Adipose tissue (tissue), 3 donors: Measurements from ENCODE around the gene TTC21A. TPM values are rescaled to one million over a fixed set of nuclear protein-coding genes. Genes with fewer than 3 reads are reported as not detected.
"Not testable (repeated sequence)": the region's sequence is repeated elsewhere in the genome, so short reads cannot be mapped to it uniquely, and the experiment has no call there.

Source experiments
- H3K27ac ChIP-seq: one replicate; pipeline ENCODE4 v1.5.1; 2013; ENCODE audit warnings: low read depth, low read length
- WGBS, 3 donors: extraction: QIAGEN DNeasy Blood & Tissue Kit; methylation state at CpG; one replicate each; pipeline ENCODE4 v1.1.7; 2013; 5-methylcytosine and 5-hydroxymethylcytosine counted together
- polyA plus RNA-seq, 3 donors: library from polyadenylated mRNA; stranded (reverse); fragments of 200-250 nt; gene quantifications; one replicate each; pipeline ENCODE4 v1.2.3, GENCODE V29; 2013
- donor health status: healthy with polysubstance abuse.
- donor health status: Bipolar disorder and iron deficiency.
- donor health status: healthy.

TTC21A gene
- polyA plus RNA-seq: 1 to 10 TPM; 2.1 to 5.4 (median 2.7) TPM

GRCh38 chr3:39107388-39108199 is at the start of gene TTC21A, which contains the start of gene GORASP1:
TSS of gene TTC21A (plus strand) at chr3:39107680. CDS start at chr3:39107838, 158 bp downstream.
TSS of gene GORASP1 (minus strand) at chr3:39107627. CDS start at chr3:39107541, 86 bp downstream.
- peak within 1 kb of the TSS; percentile 44 for H3K27ac ChIP-seq
- 0 to 1% (median 1%) methylated on average over 72 to 74 of the region's 74 CpGs for WGBS, 3 donors

- H3K27ac ChIP-seq: not testable (repeated sequence)
- WGBS, 3 donors: 89 to 93% (median 92%) methylated on average over 2 of the region's 2 CpGs
Observed at GRCh38 chr3:39061228-39061627, 46.3 kb upstream of the TTC21A start.

GRCh38 chr3:39062180-39062579 is 45.3 kb upstream of the TTC21A start:
- H3K27ac ChIP-seq: no peak overlapping the region
- 70 to 88% (median 86%) methylated on average over 1 of the region's 1 CpG for WGBS, 3 donors

- 92 to 96% (median 95%) methylated on average over 3 of the region's 3 CpGs for WGBS, 3 donors
- H3K27ac ChIP-seq: no peak overlapping the region
Observed at GRCh38 chr3:39063143-39063542, 44.3 kb upstream of the TTC21A start.

- H3K27ac ChIP-seq: no peak overlapping the region
- 91 to 97% (median 94%) methylated on average over 1 of the region's 1 CpG for WGBS, 3 donors
Observed at GRCh38 chr3:39064646-39065045, 42.8 kb upstream of the TTC21A start.

- 23 to 32% (median 27%) methylated on average over 1 of the region's 1 CpG for whole genome bisulfite sequencing, 3 donors
- no peak overlapping the region for H3K27ac ChIP-seq
Observed at GRCh38 chr3:39065197-39065596, 42.3 kb upstream of the TTC21A start.

- WGBS, 3 donors: 61 to 64% (median 62%) methylated on average over 1 of the region's 1 CpG
Observed at GRCh38 chr3:39067286-39067685, 40.2 kb upstream of the TTC21A start.

GRCh38 chr3:39068556-39068955 is 38.9 kb upstream of the TTC21A start:
- WGBS, 3 donors: 92 to 93% (median 93%) methylated on average over 3 of the region's 3 CpGs
- H3K27ac ChIP-seq: no peak overlapping the region

More at GRCh38 chr3:39067286-39067685, 40.2 kb upstream of the TTC21A start:
- no peak overlapping the region for H3K27ac ChIP-seq

- WGBS, 3 donors: 94 to 99% (median 98%) methylated on average over 10 of the region's 10 CpGs
- H3K27ac ChIP-seq: no peak overlapping the region
Observed at GRCh38 chr3:39075910-39076309, 31.6 kb upstream of the TTC21A start.

GRCh38 chr3:39079530-39079929 is 27.9 kb upstream of the TTC21A start:
- H3K27ac ChIP-seq: no peak overlapping the region

GRCh38 chr3:39080026-39080425 is 27.5 kb upstream of the TTC21A start:
- H3K27ac ChIP-seq: no peak overlapping the region

- 95 to 97% (median 96%) methylated on average over 4 of the region's 4 CpGs for WGBS, 3 donors
- peak overlapping the region; percentile 33 for H3K27ac ChIP-seq
Observed at GRCh38 chr3:39082666-39083313, 24.7 kb upstream of the TTC21A start.

GRCh38 chr3:39086144-39086543 is 21.3 kb upstream of the TTC21A start:
- no peak overlapping the region for H3K27ac ChIP-seq
- 86 to 91% (median 90%) methylated on average over 4 of the region's 4 CpGs for WGBS, 3 donors

GRCh38 chr3:39088456-39088855 is 19.0 kb upstream of the TTC21A start:
- WGBS, 3 donors: 87 to 94% (median 91%) methylated on average over 3 of the region's 3 CpGs
- no peak overlapping the region for H3K27ac ChIP-seq

GRCh38 chr3:39088889-39089288 is 18.6 kb upstream of the TTC21A start:
- WGBS, 3 donors: 82 to 93% (median 87%) methylated on average over 3 of the region's 3 CpGs
- H3K27ac ChIP-seq: no peak overlapping the region

- H3K27ac ChIP-seq: no peak overlapping the region
- WGBS, 3 donors: 93 to 96% (median 94%) methylated on average over 2 of the region's 2 CpGs
Observed at GRCh38 chr3:39090922-39091321, 16.6 kb upstream of the TTC21A start.

GRCh38 chr3:39094851-39095677 is 12.4 kb upstream of the TTC21A start:
- H3K27ac ChIP-seq: no peak overlapping the region
- WGBS, 3 donors: 77 to 81% (median 78%) methylated on average over 7 of the region's 7 CpGs

GRCh38 chr3:39095778-39096177 is 11.7 kb upstream of the TTC21A start:
- 49 to 70% (median 67%) methylated on average over 3 of the region's 3 CpGs for WGBS, 3 donors
- H3K27ac ChIP-seq: no peak overlapping the region

GRCh38 chr3:39096775-39097174 is 10.7 kb upstream of the TTC21A start:
- no peak overlapping the region for H3K27ac ChIP-seq
- 40 to 54% (median 40%) methylated on average over 3 of the region's 3 CpGs for WGBS, 3 donors
